HG02759 (cell line): ENCODE data around the gene HIC1.
A peak's percentile ranks its signal among the peaks of the same experiment; 100 is the strongest.

ENCODE experiments used
- ATAC-seq: cut with Tn5 transposase; IDR thresholded peaks from one replicate; pipeline ENCODE4 v1.9.1; 2021; ENCODE audit warnings: mild to moderate bottlenecking, moderate library complexity; ENCODE audit not compliant: unreplicated experiment

HIC1 gene

DNA sequence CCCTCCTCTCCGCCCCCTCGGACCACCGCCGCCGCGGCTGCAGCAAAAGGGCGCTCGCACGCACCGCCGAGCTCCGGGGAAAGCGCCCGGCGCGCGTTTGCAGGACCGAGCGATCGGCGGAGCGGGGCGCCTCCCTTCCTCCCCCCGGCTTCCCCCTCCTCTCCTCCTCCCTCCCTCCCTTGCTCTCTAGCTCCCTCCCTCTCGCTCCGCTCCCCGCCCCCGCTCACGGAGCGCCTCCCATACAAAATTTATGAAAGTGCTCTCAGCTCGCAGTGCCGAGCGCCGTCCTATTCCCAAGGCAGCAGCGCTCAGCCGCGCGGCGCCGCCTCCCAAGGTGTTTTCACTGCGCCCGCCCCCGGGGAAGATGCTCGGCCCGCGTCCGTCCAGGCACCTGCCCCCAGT, 29.7 kb upstream of the HIC1 start, which contains the start of gene RTN4RL1:
Gene RTN4RL1 (minus strand): TSS at position 115 of the 402 bp plus-strand sequence. CDS start 469 bp downstream, outside the sequence.
- no peak for ATAC-seq

DNA sequence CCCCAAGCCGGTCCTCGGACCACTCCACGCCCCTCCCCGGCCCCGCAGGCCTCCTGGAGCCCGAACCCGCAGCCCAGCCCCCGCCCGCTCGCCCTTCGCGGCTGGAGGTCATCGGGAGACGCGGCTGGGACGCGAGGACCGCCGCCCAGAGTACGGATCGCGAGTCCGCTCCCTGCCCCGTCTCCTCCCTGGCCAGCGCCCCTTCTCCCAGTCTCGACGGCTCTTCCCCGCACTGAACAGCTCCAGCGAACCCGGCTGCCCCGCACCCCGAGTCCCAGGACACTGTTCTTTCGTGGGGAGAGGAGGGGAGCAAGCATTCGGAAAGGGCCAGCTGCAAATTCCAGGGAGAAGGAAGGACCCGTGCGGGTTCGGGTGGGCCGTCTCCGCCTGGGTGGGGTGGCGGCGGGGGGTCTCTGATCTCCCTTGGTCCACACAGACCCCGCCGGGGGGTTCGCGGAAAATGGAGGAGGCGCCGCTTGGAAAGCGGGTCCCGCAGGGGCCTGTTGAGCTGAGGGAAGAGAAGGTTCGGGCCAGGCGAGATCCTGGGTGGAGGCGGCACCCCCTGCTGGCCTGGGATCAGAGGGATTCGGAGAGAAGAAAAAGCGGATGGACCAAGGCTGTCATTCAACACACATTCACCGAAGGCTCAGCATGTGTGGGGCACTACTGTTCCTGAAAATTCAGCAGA, 29.1 kb upstream of the HIC1 start:
- ATAC-seq: no peak

DNA sequence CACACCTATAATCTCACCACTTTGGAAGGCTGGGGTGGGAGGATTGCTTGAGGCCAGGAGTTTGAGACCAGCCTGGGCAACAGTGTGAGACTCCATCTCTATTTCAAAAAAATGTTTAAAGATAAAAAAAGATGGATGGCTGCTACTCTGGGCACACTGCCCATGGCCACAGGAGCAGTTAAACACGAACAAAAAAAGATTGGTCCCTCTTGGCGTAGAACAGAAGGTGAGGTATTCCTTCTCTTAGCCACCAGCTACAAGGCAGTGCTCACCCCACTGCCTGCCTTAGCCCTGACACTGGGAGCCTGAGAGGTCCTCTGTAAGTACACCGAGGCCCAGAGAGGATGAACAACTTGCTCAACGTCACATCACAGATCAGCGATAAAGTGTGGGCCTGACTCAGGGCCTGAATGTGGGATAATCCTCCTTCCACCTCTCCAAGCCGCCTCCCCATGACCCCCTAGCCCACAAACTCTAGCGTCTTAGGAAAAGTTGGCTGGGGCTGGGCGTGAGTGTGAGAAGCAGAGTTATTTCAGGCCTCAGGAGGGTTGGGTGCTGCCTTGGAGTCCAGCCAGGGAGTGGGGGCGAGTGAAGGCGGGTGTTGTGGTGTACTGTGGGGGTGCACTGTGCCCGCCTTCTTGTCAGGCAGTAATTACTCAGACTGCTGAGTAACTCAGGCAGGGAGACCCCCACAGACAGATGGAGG, 27.2 kb upstream of the HIC1 start:
- no peak for ATAC-seq

DNA sequence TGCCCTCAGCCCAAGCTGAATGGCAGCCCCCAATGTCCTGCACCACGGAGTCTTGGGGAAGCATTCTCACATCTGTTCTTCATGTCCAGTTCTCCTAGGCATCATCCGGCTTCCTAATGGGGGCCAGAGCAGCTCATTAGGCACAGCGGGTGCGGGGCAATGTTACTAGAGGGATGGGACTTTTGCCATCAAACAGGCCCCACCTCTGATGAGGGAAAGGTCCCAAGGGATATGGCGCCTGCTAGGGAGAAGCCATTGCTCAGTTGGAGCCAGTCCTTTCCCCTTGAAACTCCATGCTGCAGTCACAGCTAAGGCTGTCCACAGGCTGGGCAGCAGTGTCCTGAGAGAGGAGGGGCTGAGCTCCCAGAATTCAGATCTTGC, 26.7 kb upstream of the HIC1 start:
- ATAC-seq: no peak

DNA sequence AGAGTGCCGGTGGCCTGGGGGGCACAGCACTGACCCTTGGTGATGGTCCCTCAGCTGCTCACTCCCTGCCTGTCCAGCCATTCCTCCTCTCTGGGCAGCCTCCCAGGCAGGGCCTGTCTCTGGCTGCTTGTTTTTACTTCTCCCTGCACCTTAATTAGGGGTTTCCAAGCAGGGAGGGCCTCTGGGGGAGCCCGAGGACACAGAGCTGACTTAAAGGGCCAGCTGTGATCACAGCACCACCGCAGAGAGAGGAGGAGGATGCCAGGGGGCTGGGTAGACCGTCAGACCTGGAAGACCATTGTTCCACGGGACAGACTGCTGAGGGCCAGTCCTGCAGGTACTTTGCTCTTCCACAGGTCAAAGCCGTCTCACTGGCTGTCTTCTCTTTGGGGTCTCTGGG, 26.2 kb upstream of the HIC1 start:
- ATAC-seq: no peak

DNA sequence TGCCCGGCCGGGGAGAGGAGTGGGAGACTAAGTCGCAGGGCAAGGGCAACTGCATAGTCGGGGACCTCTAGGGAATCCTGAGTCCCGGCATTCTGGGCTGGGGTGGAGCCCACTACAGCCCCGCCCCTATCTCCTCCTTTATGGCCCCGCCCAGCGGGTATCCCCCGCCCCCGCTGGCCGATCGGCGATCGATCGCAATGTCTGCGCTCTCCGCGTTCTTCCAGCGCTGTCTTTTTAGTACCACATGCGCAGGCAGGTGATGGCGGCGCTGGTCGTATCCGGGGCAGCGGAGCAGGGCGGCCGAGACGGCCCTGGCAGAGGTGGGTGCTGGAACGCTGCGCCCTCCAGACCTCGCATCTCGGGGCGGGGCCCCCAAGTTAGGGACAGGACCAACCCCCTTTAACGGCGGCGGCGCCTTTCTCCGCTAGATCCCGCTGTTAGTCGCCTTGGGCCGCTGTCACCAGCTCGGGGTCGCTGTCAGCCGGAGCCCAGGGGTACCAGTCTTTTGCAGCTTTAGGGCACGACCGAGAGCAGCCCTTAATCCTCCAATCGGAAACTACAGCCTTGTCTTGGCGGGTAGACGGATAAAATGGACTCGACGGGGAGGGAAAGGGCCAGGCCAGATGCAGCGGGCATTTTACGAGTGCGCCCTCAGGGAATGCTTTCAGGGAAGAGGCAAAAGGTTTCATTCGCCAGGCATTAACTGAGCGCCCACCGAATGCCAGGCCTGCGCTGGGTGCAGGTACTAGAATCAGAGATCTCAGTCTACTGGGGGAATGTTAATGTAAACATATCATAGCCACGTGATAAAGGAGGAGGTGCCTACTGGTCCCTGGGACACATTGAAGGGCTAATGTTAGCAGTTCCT, 24.8 kb upstream of the HIC1 start, which contains the start of gene DPH1:
Gene DPH1 (plus strand): TSS at position 243 of the 868 bp plus-strand sequence. CDS start 17 bp downstream, at position 260.
- peak; percentile 71 for ATAC-seq

DNA sequence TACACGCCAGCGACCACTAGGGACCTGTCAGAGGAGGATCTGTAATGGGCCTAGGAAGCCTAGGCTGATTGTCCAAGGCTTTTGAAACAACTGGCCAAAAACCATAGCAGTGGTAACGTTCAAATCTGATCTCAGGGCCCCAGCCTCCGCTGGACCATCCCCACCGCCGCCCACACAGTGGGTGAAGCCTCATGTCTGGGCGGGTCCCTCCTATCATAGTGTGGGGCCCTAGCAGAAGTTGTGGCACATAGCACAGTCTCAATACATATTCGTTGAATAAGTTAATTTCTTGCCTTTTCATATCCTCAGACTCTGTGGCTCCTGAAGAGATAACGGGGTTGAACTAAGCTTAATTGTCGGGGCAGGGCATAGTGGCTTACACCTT, 24.1 kb upstream of the HIC1 start:
- ATAC-seq: peak; percentile 17

DNA sequence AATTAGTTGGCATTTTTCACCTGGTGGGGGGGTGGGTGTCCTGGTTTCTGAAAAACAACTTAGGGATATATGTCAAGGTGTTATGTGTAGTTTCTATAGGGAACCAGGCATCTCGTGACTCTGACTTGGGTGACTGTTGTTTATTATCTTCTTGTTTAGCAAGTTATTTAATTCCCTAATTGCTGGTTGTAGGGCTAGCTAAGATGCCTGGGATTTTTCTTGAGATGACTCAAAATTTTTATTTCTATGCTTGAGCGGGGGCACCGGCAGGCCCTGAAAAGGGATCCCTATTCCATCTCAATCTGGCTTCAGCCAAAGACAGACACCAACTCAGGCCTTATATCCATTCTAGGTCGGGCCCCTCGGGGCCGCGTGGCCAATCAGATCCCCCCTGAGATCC, 21.8 kb upstream of the HIC1 start:
- no peak for ATAC-seq

DNA sequence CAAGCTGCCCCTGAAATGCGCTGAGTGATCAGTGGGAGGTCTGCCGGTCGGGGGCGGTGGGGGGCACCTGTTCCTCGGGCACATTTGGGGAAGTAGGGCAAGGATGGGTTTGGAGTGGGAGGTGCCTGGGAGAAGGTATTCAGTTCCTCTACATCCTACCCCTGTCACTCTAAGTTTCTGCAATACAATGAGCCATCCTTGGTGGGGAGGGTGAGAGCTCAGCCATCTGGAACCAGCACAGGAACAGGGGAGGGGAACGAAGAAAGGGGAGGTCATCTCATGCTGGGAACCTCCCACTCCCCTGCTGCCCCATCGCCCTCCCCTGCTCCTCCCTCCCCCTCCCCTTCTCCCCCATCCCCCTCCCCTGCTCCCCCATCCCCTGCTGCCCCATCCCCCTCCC, 20.7 kb upstream of the HIC1 start:
- ATAC-seq: no peak

DNA sequence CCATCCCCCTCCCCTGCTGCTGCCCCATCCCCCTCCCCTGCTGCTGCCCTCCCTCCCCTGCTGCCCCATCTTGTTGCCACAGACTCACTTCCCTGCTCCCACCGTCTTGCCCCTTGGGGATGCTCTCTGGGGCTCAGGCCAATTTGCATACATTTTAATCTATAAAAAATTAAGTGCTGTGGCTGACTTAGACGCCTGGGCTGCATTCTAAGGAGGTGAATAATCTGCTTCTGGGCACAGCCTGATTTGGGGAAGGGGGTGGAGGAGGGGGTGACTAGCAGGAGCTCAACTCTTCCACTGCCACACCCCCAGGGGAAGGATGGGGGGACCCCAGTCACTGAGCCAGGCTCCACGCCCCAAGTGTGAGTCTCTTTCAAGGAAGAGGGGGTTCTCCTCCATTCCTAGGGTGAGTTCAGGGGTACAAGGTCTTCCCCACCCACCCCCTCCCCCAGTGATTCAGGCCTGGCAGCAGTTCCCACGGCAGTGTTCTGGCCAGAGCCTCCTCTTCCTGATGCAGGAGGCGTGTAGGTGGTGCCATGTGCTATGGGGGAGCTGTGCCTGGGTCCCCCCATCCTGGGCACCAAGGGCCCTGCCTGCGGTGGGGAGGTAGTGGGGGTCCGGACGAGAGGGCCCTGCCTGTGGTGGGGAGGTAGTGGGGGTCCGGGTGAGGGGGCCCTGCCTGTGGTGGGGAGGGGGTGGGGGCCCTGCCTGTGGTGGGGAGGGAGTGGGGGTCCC, 19.9 kb upstream of the HIC1 start:
- ATAC-seq: no peak

DNA sequence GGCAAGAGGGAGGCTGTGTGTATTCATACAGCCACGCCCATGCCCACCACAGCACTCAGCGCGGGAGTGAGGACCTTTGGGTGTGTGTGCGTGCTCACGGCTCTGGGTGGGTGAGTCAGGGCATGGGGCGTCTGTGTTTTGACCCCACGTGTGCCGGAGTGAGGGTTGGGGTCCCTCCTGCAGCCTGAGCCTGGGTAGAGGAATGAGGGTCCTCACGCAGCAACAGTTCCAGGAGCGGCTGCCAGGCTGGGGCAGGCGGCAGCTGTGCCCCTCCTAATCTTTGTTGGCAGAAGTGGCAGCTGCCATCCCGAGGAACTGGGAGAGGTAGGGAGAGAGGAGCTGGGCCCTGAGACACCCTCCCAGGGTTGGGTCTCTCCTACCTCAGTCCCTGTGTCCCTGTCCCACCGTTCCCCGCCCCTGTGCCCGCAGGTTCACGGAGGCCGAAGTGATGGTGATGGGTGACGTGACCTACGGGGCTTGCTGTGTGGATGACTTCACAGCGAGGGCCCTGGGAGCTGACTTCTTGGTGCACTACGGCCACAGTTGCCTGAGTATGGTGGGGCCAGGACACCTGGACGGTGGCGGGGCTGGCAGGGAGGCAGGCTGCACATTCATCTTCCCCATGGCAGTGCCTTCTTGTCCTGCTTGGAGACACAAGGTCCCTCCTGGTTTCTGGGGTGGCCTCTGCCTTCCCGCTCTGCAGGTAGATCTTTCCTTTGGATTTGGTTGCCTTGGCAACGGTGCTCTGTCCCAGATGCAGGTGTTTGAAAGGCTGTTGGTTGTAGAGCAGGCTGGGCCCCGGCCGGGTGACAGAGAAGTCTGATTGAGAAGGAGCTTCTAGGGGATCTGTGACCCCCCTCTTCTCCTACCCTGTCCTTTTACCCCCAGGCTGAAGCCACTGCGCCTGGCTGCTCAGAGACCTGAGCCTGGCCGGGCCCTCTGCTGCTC, 19.1 kb upstream of the HIC1 start:
- ATAC-seq: no peak

DNA sequence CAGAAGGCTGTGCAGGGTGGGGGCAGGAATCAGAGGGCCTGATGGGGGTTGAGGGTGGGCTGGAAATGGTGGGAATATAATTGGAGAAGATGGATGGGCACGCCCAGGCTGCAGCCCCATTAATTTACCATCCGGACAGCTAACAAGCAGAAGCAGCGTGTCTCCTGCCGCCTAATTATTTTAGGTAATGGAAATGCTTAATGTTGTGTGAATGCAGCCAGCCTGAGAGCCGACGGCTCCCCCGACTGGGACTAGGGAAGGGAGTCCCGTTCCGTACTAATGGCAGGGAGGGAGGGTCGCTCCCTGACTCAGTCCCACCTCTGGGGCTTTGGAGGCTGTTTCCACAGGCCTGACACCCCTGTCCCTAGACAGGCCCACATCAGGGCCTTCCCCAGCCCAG, 17.7 kb upstream of the HIC1 start:
- no peak for ATAC-seq

DNA sequence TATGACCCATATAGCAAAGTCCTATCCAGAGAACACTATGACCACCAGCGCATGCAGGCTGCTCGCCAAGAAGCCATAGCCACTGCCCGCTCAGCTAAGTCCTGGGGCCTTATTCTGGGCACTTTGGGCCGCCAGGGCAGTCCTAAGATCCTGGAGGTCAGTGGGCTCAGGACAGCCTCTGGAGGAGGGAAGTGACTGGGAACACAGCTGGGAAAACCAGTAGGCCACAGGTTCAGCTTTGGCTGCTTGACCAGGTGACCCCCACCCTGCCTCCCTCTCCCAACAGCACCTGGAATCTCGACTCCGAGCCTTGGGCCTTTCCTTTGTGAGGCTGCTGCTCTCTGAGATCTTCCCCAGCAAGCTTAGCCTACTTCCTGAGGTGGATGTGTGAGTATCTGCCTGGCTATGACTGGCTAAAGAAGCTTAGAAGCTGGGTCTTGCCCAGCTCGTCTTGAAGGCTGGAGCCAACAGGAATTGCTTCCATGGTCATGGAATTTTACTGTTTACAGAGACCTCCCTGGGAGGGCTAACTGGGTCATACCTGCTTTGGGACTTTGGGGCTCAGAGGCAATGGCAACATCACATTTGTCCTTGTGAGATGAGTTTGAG, 14.6 kb upstream of the HIC1 start:
- no peak for ATAC-seq

DNA sequence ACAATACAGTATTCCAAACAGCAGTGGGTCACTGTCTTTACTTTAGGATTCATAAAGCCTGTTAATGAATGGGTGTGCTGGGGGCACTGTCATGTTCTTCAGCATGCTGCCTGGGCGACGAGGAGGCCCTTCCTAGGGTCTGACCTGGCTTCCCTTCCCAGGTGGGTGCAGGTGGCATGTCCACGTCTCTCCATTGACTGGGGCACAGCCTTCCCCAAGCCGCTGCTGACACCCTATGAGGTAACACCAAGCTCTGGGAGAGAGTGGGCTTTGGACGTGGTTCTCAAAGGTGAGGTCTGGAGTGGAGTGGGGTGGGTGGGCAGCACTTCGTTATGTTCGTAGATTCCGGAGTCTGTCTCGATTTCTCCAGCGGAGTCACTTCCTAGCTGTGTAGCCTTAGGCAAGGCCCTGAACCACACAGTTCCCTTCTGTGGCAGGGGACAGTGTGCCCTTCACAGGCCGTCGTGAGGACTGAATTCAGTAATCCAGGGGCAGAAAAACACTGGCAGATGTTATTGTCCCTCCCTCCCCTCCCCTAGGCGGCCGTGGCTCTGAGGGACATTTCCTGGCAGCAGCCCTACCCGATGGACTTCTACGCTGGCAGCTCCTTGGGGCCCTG, 13.9 kb upstream of the HIC1 start:
- ATAC-seq: peak; percentile 13

DNA sequence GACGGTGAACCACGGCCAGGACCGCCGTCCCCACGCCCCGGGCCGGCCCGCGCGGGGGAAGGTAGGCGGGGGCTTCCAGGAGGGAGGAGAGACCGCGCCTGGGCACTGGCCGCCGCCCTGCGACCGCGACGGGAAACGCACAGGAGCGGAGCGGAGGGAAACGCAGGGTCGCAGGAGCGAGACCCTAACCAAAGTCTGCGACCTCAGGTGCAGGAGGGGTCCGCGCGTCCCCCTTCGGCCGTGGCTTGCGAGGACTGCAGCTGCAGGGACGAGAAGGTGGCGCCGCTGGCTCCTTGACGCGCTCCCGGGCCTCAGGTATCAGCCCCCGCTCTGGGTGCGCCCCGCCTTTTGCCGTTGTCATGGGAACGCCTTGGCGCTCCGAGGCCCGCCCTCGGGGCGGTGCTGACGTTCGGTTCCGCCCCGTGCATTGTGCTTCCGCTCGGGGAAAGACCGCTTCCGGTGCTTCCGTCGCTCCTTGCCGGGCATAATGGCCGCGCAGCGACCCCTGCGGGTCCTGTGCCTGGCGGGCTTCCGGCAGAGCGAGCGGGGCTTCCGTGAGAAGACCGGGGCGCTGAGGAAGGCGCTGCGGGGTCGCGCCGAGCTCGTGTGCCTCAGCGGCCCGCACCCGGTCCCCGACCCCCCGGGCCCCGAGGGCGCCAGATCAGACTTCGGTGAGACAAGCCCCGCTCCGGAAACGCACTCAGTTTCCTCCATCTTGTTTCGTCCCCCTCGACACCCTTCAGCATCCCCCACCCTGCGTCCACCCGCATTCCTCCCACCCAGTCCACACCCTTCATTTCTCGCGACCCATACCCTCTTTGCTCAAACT, 13.1 kb upstream of the HIC1 start, which contains the start of gene OVCA2:
Gene OVCA2 (plus strand): TSS at position 462 of the 829 bp plus-strand sequence. CDS start 26 bp downstream, at position 488.
- peak; percentile 92 for ATAC-seq

DNA sequence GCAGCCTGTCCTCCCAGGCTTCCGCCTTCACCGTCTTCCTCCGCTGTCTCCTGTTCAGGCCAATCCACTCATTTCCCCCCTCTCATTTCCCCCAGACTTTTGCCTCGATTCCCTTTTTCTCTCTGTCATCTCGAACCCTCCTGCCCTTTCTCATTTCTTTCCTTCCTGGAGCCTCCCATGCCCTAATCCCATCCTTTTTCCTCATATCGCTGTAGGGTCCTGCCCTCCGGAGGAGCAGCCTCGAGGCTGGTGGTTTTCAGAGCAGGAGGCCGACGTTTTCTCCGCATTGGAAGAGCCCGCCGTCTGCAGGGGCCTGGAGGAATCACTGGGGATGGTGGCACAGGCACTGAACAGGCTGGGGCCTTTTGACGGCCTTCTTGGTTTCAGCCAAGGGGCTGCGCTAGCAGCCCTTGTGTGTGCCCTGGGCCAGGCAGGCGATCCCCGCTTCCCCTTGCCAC, 12.5 kb upstream of the HIC1 start:
- no peak for ATAC-seq

DNA sequence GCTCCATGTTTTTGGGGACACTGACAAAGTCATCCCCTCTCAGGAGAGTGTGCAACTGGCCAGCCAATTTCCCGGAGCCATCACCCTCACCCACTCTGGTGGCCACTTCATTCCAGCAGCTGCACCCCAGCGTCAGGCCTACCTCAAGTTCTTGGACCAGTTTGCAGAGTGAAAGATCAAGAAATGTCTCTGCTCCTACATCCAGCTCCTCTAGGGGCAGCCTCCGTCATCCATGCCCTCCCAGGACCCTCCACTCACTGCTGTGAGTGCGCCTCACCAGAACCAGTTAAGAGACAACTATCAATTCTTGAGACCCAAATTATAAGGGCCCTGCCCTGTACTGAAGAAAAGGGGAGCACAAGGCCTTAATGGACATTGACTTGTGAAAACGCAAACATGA, 12.0 kb upstream of the HIC1 start:
- ATAC-seq: no peak

DNA sequence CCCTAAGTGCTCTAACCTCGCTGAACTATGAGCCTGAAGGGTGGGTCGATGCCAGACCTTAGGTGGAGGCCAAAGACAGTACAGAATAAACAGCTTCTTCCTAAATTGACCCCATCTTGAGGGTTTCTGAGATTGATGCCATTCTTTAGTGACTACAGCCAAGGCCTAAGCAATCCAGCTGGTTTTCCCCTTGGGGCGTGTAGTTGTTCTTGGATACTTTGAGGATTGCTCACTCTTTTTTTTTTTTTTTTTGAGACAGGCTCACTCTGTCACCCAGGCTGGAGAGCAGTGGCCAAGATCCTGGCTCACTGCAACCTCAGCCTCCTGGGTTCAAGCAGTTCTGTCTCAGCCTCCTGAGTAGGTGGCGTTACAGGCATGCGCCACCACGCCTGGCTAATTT, 11.1 kb upstream of the HIC1 start:
- no peak for ATAC-seq
